Activated CD4-positive, CD25-positive, alpha-beta regulatory T cell treated with anti-CD3 and anti-CD28 coated beads, Interleukin-2, amount 50 U/mL, for 24 hours (primary cell): ENCODE data around the gene ALKBH3.

Experiments used
- ATAC-seq, 2 donors: fragments of 150-1000 bp; cut with Tn5 transposase; one replicate each; pipeline ENCODE4 v1.10.0; 2021; ENCODE audit warnings: mild to moderate bottlenecking in 1 of 2, moderate library complexity in 1 of 2

The ALKBH3 gene

DNA sequence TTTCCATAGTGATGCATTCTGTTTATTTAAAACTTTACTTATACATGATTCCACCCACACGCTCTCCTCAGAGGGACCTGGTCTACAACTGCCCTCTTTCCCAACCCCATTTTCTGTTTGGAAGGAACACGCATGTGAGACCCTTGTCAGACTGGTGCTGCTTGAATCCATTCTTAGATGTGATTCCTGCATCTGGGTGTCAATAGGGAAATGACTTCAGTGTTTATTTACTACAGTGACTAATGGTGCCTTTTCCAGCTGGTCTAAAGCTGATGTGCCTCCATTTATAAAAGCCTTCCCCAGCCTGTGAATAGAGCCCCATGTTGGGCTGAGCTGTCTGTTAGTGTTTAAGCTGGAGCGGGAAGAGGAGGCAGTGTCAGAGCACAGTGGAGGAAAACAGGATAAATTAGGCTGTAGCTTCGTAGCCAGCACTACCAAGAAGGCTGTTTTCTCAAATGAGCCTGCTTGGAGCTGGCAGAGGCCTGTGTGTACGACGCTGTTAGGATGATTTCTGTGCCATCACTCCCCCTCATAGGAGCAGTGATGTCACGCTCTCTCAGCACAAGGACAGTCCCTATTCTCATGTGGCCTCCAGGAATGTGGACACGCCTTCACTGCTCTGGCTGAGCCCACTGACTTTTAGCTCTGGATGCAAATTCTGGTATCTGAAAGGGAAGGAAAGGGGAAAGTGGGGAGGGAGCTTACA, 42.9 kb downstream of the ALKBH3 start:
- no peak for ATAC-seq

DNA sequence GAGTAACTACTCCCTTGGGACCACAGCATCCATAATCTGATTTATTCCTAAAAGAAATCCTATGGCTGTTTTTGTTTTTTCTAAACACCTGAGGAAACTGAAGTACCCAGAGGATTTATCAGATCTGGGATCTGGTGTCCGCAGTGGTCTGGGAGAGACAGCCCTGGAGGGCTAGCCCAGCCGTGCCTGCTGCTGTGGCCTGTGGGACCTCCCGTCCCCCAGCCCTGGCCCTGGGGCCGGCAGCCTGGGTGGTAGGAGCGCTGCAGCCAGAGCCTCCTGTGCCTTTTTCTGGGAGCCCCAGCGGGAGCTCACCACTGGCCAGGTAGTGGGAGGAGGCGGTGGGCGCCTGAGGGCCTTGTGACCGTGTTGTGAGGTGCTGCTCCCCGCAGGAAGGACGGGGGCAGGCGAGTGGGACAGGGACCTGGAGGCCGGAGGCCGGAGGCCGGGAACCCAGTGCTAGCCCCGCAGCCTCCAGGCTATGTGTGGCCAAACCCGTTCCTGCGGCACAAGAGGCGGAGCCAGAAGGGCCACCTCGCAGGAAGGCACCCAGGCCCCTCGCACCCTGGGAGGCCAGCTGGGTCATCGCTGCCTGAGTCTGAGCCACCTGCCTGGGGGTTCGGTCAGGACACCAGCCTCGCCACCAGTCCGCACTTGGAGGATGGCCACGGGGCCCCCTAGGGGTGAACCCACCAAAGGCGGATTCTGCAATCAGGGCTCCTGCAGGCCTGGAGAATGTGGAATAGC, 43.7 kb downstream of the ALKBH3 start:
- ATAC-seq: no peak

GRCh38 chr11:43925063-43925931, 44.7 kb downstream of the ALKBH3 start:
- no peak for ATAC-seq

GRCh38 chr11:43925932-43926505, 45.4 kb downstream of the ALKBH3 start:
- no peak for ATAC-seq

DNA sequence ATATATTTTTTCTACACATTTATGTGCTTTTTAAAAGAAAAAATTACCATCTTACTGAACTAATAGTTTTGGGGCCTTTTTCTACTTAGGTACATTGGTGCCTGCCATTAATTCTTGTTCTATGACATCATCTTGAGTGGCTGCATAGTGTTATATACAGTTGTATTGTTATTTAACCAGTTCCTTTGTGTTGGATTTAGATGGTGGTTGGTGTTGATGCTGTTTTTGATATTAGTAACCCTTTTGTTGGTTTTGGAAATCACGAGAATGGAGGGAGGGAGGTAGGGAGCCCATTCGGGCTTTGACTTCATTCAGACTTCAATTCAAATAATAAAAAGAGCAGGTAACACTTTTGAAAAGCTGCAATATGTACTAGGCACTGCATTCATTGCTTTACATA, 46.4 kb downstream of the ALKBH3 start:
- no peak for ATAC-seq

GRCh38 chr11:43927925-43928707, 47.5 kb downstream of the ALKBH3 start:
- no peak for ATAC-seq

GRCh38 chr11:43928721-43929120, 48.1 kb downstream of the ALKBH3 start:
- no peak for ATAC-seq

DNA sequence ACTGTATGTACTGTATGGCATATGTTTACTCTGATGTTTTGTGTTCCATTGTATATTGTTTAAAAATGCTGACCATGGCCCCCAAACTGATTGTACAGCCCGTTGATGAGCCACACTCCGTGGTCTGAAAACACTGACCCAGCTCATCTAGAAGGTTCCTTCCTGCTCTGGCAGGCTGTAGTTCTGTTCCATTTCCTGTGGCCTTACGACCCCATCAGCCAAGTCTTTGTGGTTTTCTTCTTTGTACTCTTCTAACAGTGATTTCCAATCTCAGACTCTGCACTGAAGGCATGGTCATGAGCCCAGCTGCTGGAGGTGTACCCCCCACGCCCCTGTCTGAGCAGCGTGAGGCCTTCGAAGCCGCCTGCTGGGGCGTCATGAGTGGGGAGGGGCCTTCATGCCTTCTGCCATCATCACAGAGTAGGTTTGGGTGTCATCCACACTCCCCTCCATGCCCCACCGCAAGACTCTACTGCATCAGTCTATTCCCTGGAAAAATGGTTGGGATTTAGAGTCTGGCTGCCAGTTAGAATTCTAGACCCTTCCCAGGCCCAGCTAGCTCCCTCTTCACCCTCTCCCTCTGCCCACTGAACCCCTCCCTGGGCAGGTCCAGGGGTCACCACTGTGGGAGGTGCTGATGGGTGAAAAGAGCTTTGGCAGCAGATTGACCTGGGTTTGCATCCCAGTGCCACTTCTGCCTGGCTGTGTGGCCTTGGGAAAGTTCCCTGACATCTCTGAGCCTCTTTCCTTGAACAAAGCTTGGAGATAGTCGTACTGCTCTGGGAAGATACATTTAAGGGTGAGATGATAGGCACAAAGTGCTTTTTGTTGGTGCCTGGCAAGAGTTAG, 50.5 kb downstream of the ALKBH3 start:
- no peak for ATAC-seq

DNA sequence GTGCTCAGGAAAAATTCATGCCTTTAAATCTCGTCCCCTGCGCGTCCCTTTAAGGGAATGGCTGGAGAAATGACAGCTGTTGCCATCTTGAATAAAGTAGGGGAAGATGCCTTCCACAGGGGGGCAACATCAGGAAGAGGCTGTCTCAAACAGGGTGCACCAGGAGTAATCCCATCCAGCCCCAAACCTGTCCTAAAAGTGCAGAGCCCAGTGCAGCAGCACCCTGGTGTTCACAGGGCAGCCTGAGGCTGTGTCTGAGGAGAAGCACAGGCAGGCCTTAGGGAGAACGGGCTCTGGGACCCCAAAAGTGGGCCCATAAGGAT, 51.0 kb downstream of the ALKBH3 start:
- no peak for ATAC-seq

DNA sequence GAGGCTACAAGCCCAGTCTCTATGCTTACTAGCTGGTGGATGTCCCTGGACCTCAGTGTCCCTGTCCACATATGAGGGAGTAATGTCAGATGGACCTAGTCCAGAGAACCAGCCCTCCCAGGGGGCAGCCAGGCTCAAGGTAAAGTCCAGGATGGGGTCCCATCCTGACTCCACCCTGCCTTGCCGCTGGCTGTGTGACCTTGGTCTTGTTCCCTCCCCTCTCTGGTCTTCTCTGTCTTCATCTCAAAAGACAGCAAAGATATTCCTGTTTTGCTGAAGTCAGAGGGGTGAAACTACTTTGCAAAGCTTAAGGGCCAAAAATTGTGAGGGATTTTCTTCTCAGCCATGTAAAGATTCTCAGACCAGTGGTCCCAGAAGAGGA, 52.6 kb downstream of the ALKBH3 start:
- no peak for ATAC-seq

DNA sequence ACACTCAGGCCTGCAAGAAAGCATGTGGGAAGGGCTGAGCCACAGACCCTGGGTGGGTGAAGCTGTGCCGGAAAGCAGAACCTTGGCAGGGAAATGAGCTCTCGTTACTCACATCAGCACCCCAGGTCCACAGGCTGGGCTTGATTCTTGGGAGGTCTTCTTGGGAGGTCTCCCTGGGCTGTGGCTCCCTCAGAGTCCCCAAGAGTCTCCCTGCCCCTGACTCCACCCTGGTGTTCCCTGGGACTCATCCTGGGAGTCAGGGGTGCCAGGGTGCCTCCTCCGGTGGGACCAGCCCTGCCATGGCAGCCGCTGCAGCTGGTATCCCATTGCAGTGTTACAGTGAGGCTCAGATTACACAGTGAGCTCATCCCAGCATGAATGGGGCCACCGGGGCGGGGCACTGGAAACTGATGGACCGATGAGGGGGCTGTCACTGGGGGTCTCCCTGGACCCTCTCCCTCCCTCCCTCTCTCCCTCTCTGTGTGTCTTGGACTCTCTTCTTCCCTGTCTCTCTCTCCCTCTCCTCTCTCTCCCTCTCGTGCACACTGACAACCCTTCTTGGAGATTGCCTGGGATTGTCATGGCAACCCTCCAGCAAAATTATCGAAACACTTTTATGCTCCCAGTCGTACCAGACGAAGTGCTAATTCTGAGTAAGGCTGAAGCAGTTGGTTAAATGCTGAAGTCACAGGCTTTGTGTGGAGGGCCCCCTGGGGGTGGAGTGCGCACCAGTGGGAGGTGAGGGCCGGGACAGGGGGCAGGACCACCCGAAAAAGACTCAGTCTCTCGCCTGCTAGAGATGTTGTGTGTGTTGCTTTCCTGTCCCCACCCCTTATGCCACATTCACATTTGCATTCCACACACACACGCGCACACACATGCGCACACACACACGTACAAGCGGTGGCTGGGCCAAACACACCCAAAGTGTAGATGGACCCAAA, 53.2 kb downstream of the ALKBH3 start:
- no peak for ATAC-seq

- no peak for ATAC-seq
These were observed 54.2 kb downstream of the ALKBH3 start for GRCh38 chr11:43934601-43935423.

GRCh38 chr11:43935424-43935979, 54.9 kb downstream of the ALKBH3 start:
- ATAC-seq: no peak

- ATAC-seq: no peak
These were observed 55.4 kb downstream of the ALKBH3 start for GRCh38 chr11:43936076-43936475.

- no peak for ATAC-seq
These were observed 57.1 kb downstream of the ALKBH3 start for GRCh38 chr11:43937434-43938411.

DNA sequence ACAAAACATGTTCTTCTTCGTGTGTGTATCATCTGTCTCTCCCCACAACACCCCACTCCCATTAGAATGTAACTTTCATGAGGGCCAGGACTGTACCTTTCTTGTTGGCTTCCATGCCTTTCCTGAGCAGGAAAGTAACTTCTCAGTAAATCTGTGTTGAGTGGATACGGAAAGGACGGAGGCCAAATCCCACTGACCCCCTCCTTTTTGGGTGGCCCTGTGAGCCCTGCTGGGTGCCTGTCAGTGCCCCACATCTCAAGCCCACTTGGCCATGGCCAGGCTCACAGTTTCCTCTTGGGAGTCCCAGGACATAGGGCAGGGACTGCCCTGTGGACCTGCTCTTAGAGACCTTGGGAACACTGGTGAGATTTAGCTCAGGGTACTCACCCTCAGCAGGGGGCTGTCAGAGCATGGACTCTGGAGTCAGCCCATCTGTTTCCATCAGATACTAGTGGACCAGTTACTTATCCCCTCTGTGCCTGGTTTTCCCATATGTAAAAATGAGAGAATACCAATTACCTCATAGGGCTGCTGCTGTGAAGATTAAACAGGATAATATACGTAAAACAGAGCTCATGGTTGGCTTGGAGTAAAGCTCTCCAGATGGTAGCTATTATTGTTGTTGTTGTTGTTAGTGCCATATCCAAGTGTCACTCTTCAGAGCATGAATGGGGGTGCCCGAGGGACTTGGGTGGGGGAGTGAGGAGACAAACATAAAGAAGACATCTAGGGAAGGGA, 60.8 kb downstream of the ALKBH3 start:
- ATAC-seq: no peak
